HS-27A (cell line): ENCODE measurements around the gene CBX1.
"Not testable (repeated sequence)": the region's sequence is repeated elsewhere in the genome, so short reads cannot be mapped to it uniquely, and the experiment has no call there.

ENCODE experiments used
- DNase-seq: peaks from one replicate; pipeline ENCODE4 v3.0.0-alpha.2; 2012; ENCODE audit warnings: low read depth, missing footprints

The CBX1 gene

DNA sequence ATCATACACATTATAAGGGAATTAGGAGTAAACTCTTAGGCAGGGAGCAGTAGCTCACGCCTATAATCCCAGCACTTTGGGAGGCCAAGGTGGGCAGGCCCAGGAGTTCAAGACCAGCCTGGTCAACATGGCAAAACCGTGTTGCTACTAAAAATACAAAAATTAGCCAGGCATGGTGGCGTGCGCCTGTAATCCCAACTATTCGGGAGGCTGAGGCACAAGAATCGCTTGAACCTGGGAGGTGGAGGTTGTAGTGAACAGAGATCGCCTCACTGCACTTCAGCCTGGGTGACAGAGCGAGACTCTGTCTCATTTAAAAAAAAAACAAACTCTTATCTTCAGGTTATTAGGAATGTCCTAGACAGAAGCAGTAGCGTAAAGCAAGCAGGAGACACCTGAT lies 28.5 kb downstream of the CBX1 start:
- DNase-seq = not testable (repeated sequence)

- DNase-seq = no peak
These were observed 29.6 kb downstream of the CBX1 start for GRCh38 chr17:48071654-48072053.

- DNase-seq = no peak
These were observed 31.1 kb downstream of the CBX1 start for GRCh38 chr17:48070195-48070594.

DNA sequence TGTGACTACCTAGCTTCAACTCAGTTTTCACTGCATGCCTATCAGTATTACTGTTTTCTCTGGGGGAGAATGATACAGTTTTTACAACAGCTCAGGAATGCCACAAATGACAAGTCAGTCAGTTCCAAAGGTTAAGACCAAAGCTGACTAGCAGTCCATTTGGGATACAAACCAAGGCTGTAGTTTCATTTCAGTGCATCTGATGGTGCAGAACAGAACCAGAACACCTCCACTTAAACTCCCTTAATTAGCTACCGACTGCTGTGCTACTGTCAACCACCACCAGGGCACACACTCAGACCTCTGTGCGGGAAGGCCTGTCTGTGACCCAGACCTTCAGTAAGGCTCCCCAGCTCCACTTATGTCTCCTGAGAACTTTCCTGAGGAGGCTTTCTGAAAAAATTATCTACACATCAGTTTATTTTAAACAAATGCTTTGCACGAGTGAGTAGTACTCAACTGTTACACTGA lies 32.8 kb downstream of the CBX1 start:
- no peak for DNase-seq

- DNase-seq = not testable (repeated sequence)
These were observed 33.5 kb downstream of the CBX1 start for GRCh38 chr17:48067808-48068207.

DNA sequence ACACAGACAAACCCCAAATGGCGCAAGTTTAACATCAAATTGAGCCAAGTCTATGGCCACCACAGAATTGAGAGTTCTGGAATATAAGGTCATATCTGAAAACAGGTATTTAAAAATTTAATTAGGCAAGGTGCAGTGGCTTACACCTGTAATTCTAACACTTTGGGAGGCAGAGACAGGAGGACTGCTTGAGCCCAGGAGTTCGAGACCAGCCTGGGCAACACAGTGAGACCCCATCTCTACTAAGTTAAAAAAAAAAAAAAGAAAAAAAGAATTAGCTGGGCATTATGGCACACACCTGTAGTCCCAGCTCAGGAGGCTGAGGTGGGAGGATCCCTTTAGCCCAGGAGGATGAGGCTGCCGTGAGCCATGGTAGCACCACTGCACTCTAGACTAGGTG lies 34.0 kb downstream of the CBX1 start:
- DNase-seq = no peak

DNA sequence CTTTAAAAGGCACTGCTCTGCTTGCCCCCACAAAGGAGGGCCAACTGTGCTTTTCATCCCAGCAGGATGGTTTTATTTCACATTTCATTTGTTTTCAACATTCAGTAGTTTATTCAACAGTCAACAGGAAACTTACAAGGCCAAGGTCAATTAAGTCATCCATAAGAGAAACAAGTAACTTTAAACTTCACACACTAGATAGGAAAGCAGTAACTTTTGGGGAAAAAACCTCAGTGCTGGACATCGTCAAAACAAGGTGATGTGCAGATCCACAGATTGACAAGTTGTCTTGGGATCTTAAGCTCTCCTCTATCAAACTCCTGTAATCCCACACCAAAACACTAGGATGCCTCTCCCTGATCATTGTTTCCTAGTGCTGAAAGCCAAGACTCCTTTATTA lies 34.6 kb downstream of the CBX1 start:
- DNase-seq = no peak

- no peak for DNase-seq
These were observed 35.1 kb downstream of the CBX1 start for GRCh38 chr17:48066192-48066591.

DNA sequence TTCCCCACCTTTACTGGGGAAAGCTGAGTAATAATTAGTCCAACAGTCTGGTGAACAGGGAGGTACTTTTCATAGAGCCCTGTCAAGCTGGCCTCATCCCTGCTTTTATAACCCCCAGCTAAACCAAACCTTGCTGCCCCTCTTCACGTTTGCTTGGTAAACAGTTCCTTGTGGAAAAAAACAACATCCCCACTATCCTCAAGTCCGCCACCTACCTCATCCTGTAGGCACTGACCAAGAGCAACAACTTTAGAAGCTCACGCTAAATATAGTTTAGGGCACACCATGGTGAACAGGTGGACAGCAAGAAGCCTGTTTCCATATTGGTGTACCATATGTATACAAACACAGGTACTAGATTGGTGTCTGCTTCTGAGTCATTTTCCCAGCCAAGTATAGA lies 36.6 kb downstream of the CBX1 start:
- no peak for DNase-seq

DNA sequence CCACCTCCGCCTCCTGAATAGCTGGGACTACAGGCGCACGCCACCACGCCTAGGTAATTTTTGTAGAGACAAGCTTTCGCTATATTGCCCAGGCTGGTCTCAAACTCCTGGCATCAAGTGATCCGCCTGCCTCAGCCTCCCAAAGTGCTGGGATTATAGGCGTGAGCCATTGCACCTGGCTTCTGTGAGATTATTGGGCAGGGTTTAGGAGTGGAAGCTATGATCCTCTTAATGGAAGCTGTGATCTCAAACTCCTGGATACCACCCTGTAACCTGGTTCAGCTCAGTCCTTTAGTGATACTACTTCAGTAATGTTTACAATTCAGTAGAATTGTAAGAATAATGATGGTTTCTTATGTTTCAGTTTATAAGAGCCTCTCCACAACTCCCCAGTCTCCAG lies 39.0 kb downstream of the CBX1 start:
- no peak for DNase-seq

DNA sequence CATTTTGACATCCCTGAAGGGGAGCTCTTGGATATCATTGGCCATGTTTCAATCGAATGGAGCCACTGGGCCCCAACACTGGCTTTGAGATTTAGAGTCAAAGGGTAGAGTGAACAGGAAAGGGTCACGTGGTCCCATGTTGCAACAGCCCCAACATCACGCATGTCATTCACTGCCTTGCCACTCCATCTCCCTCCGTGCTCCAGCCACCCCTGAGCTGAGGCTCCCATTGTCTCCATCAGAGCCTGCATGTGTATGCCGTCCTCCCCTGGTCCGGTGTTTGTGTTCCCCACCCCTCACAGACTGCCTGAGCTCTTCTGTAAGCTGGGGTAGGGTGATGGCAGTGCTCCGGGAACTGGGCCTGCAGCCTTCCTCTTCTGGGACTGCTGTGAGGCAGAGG lies 41.0 kb downstream of the CBX1 start:
- DNase-seq = no peak

DNA sequence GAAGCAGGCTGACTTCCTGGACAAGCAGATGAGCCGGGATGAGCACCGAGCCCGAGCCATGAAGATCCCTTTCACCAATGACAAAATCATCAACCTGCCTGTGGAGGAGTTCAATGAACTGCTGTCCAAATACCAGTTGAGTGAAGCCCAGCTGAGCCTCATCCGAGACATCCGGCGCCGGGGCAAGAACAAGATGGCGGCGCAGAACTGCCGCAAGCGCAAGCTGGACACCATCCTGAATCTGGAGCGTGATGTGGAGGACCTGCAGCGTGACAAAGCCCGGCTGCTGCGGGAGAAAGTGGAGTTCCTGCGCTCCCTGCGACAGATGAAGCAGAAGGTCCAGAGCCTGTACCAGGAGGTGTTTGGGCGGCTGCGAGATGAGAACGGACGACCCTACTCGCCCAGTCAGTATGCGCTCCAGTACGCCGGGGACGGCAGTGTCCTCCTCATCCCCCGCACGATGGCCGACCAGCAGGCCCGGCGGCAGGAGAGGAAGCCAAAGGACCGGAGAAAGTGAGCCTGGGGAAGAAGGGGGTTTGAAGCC lies 42.1 kb downstream of the CBX1 start:
- no peak for DNase-seq

GRCh38 chr17:48058393-48059124 lies 42.7 kb downstream of the CBX1 start:
- DNase-seq = no peak

DNA sequence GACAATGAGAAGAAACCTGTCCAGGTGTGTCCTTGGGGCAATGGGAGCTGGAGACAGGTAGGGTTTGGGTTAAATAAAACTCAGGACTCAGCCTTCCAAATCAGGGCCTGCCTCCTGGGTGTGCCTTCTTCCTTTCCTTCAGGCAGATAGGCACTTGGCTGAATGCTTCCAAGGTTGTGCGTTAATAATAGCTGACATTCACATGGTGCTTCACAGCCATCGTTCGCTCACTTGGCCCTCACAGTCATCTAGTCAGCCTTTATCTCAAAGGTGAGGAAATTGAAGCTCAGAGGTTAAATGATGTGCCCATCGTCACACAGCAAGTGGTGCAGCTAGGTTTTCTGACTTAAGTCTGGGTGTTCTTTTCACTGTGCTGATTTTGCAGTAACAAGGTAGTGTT lies 43.7 kb downstream of the CBX1 start:
- no peak for DNase-seq

DNA sequence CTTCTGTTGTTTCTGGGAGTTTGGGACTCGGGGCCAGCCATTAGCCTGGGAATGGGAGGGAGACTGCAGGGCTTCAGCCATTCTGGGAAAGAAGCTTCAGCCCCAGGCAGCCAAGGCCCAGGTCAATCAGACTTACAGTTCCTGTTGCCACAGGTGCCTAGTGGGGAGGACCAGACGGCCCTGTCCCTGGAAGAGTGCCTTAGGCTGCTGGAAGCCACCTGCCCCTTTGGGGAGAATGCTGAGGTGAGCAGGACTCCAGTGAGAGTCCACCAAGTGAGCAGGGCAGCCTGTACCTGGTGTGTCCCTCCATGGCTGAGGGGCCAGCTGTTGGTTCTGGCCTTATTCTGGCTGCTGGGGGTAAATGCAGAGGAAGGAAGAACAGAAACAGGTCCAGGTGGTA lies 44.4 kb downstream of the CBX1 start:
- no peak for DNase-seq

DNA sequence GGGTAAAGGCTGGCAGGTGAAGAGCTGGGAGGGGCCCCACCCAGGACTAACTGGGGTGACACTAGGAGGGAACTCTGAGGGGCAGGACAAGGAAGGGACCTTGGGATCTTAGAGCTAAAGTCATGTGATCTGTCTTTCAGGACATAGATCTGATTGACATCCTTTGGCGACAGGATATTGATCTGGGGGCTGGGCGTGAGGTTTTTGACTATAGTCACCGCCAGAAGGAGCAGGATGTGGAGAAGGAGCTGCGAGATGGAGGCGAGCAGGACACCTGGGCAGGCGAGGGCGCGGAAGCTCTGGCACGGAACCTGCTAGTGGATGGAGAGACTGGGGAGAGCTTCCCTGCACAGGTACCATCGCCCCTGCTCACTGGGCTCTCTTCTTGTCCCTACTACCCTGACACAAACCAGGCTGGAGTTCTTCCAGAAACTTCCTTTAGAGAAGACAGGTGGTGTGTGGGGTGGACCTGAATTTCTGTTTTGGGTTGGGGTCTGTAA lies 45.0 kb downstream of the CBX1 start:
- no peak for DNase-seq

DNA sequence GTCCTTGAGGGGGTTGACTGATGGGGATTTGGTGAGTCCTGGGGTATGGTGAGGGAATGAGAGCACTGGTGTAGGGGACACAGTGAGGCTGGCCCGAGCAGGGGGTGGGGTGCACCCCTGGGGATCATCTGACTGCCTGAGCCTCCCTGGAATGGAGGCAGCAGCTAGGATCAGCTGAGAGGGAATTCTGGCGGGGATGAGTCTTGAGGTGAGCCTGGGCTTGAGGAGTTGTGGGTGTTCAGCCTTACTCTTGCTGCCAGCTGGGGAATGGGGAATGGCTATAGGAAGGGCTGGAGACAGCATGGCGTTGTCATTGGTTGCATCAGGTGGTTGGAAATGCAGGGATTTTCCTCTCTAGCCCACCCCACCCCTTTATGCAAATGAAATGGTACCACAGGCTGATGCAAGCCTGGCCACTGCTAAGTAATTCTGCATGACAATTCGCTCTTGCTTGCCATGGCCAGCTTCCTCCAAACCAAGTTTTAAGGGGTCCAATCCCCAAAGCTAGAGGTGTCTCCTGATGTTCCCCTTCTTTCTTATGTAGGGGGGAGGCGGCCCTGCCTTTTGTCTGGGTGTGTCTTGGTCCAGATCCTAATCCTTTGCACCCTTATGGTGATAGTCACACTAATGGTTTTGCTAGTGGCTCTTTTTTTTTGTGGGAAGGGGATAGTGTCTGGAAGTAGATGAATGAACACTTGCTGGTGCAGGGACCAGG lies 45.6 kb downstream of the CBX1 start:
- DNase-seq = no peak

DNA sequence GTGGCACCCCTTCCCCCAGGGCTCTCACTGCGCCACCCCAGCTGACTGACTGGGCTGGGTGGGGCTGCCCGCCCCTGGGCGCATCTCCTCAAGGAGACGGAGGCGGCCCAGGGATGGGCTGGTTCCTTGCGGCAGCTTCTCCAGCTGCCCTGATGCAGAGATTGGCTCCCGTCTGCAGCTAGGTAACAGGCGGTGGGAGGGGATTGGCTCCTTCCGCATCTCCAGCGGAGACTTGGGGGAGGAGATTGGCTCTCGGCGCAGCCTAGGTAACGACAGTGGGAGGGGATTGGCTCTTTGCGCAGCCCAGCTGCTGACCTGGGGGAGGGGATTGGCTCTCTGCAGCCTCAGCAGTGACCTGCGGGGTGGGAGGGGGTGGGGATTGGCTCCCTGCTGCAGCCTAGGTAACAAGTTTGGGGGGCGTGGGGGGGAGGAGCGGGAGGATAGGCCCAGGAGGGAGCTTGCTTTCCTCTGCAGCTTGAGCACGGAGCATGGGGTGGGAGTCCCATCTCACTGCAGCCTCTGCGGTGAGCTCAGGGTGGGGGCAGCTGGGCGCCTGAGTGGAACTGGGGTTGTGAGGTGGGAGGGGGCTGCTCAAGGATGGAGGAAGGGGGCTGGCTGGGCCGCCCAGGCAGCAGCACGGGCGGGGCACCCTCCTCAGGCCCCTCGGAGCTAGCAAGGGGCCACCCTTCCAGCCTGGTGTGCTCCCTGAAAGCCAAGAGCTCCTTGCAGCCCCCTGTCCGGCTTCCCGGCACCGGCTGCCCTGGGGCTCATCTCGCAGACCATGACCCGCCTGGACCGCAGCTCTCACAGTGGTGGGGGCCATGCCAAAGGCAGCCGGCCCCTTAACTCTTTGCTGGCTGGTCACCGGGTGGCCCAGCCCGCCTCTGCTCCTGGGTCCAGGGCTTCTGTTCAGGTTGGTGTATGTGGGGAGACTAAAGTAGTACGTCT lies 46.8 kb downstream of the CBX1 start:
- DNase-seq = no peak

GRCh38 chr17:48053758-48054237 lies 47.5 kb downstream of the CBX1 start:
- DNase-seq = no peak

DNA sequence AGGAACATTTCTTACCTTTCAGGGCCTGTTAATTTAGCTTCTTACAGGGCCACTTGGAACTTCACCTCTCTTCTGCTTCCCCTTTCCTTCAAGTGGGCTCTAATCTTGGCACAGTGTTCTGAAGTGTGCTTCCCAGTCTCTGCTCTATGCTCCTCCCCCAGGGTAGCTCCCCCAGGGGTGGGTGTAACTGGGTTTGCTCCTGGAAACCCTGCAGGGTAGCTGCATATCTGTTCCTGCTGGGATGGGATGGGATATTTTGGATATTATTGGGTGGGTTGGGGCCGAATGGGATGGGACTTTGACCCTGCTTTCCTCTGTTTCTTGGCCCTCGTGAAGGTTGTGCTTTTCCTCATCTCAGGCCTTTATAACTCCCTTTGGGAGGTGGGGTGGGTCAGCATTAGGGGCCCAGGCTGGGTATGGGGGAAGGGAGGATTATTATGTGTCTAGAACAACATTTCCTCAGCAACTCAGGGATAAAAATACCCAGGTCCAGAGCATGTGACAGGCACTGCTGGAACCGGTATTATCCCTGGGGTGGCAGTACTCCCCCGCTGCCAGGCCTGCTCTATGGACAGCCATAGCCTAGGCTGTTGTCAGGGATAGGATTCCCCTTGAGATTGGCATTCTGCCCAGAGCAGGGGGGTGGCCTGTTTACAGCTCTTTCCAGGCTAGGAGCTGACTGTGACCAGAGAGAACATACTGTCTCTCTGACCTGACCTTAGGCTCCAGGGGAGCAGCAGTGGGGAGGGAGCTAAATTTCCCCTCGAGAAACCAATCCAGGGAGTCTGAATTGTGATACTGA lies 48.1 kb downstream of the CBX1 start:
- no peak for DNase-seq
